Measurements from ENCODE around the gene AQP3. TPM values are rescaled to one million over a fixed set of nuclear protein-coding genes. Genes with fewer than 3 reads are reported as not detected.

Gene AQP3
- total and polyA plus RNA-seq, 9 of the 15 experiments (the other 6 are each of a cell fraction or from before 2014, with no cell fraction given): 4.2 to 31.5 (median 17.6) TPM

GRCh38 chr9:33414889-33415500 lies 32.4 kb downstream of the AQP3 start (continued):
- no peak for TF ChIP-seq MYC (IDR thresholded peaks at IDR 0.05; ENCODE audit: low read depth, low read length)
- no peak for TF ChIP-seq MYC (CRISPR knock-in tag; IDR thresholded peaks at IDR 0.05; ENCODE audit: borderline replicate concordance, low read depth)
- no peak for TF ChIP-seq SREBF2 (CRISPR knock-in tag; IDR thresholded peaks at IDR 0.05)
- TF ChIP-seq LARP7 (IDR thresholded peaks at IDR 0.05): no peak
- no peak for TF ChIP-seq NFE2 (IDR thresholded peaks at IDR 0.05; ENCODE audit: low read depth)
- no peak for TF ChIP-seq YY1 (IDR thresholded peaks at IDR 0.05; ENCODE audit: borderline replicate concordance in 1 of 3, control insufficient read depth in 1 of 3, extremely low read depth in 1 of 3, insufficient read depth in 3 of 3, insufficient read length in 1 of 3, insufficient replicate concordance in 2 of 3, low read depth in 1 of 3, low read length in 2 of 3)
- TF ChIP-seq NCOA2 (IDR thresholded peaks at IDR 0.05; ENCODE audit: partially characterized antibody in 2 of 2): no peak

DNA sequence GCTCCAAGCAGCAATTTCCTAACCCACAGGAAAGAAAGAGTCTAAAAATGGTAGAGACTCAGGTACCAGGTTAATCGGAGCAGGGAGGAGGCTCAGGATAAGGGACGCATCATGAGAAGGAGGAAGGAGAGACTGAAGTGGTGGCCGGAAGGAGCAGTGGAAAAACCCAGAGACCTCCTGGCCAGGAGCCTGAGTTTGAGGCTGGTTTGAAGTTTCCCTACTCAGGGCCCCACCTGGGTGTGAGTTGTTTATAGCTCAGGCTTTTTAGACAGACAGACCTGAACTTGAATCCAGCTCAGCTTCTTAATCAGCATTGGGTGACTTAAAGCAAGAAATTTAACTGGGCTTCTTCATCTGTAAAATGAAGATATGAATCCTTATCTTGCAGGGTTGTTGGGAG lies 33.1 kb downstream of the AQP3 start:
- H3K27me3 ChIP-seq (ENCODE audit: control insufficient read depth in 2 of 2, insufficient read depth in 2 of 2, low read length in 2 of 2): no peaks in the 10 kb centered on the region
- peaks cover 19 to 32% of the 10 kb centered on the region in 2 experiments; a peak in 4 of 5 replicates for H3K4me1 ChIP-seq (replicated peaks in 1 of 2; ENCODE audit: control insufficient read depth in 2 of 2, insufficient read depth in 2 of 2, low read length in 2 of 2)
- H2AFZ ChIP-seq (ENCODE audit: low read depth, low read length): peak overlapping the region; percentile 68
- ChIA-PET CTCF (ENCODE audit: low intra/inter-chr PET ratio) (interaction anchor here (1.2 kb wide), 1 partner anchor 185 kb away, joined by 6 read pairs; no protein-coding TSS in a partner anchor), POLR2A (interaction anchor here (0.6 kb wide), 1 partner anchor 8 kb away, joined by 4 read pairs; no protein-coding TSS in a partner anchor)
- intact Hi-C loops (cut with micrococcal nuclease) (no loop called here), in situ Hi-C loops (cut with MboI) (no loop called here)
- no peak for FAIRE-seq
- H3K9ac ChIP-seq (ENCODE audit: insufficient read depth in 1 of 2, low read depth in 2 of 2, low read length in 2 of 2): no peak overlapping the region; a peak in 1 of 4 replicates
- no peaks in the 10 kb centered on the region for H3K9me3 ChIP-seq (replicated peaks; ENCODE audit: control insufficient read depth, insufficient read depth, low read depth, low read length)
- TF ChIP-seq ZBTB12 (CRISPR knock-in tag; IDR thresholded peaks at IDR 0.05) (no peak), ELF1 (tag; IDR thresholded peaks at IDR 0.05) (no peak), ETS1 (conservative IDR thresholded peaks at IDR 0.05; ENCODE audit: control insufficient read depth, low read depth, low read length) (no peak), RBM39 (optimal IDR thresholded peaks at IDR 0.05; ENCODE audit: low read depth, low read length) (no peak), ZSCAN32 (CRISPR knock-in tag; IDR thresholded peaks at IDR 0.05) (no peak), MXI1 (IDR thresholded peaks at IDR 0.05; ENCODE audit: low read depth, low read length) (no peak)
- no peak for ATAC-seq
- no peaks in the 10 kb centered on the region for H3K79me2 ChIP-seq (ENCODE audit: control insufficient read depth, insufficient read depth, low read length)
- H3K9me1 ChIP-seq (ENCODE audit: control insufficient read depth, insufficient read depth, low read length): no peaks in the 10 kb centered on the region
- no TSS peak for BruUV-seq (replicated peaks)
- peak overlapping the region; percentile 39; the same call in 1 of the 2 replicates for H3K4me2 ChIP-seq (ENCODE audit: insufficient read depth, low read length)
- DNase-seq (ENCODE audit: extremely low read depth in 1 of 4, low spot score in 3 of 4): no peak
- H3K4me3 ChIP-seq: no peak overlapping the region
- WGBS (ENCODE audit: insufficient coverage, low coverage, missing lambda C conversion rate): 33% methylated on average over 3 of the region's 3 CpGs
- H4K20me1 ChIP-seq (replicated peaks; ENCODE audit: control insufficient read depth, insufficient read depth, low read length): no peaks in the 10 kb centered on the region
- H3K36me3 ChIP-seq (ENCODE audit: control insufficient read depth, insufficient read depth, low read length): no peaks in the 10 kb centered on the region
- H3K27ac ChIP-seq (ENCODE audit: extremely low read depth, low read depth, low read length): no peak overlapping the region

Data from K562 (cell line).